NCI-H2227 treated with DMSO at 0.1 percent for 48 hours (cell line): Measurements from ENCODE around the gene KIF1A.

Experiments used
- DNase-seq: peaks from one replicate; lab custom pipeline; 2025; lab: John Stamatoyannopoulos, UW

Gene KIF1A

GRCh38 chr2:240735476-240735875 lies 84.5 kb downstream of the KIF1A start:
- DNase-seq = no peak

GRCh38 chr2:240734756-240735155 lies 85.3 kb downstream of the KIF1A start:
- DNase-seq = no peak

DNA sequence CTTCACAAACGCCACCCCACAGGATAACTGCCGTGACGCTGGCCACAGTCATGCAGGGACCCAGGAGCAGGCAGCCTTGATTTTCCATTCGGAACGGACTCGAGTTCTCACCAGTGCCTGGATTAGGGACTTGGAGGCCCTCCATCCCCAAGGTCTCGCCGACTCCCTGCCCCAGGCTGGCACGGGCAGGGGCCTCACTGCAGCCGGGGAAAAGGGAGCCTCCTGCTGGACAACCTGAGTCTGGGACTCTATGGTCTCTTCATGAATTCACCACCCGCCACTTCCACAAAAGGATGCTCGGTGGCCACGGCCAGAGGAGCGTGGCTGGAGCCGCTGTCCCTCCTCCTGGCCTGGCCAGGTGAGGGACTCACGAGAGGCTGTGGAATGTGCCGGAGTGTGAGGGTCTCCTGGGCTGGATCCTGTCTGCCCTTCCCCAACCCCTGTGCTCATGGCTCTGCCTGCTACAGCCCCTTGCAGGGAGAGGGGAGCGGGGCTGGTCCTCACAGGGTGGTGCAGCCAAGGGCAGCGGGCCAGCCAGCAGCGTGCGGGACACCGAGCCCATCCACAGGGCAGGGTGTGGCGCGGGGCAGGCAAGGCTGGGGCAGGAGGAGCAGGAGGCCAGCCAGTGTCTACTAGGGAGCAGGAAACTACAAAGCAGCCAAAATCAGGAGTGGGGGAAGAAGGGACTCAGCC lies 86.1 kb downstream of the KIF1A start:
- no peak for DNase-seq

DNA sequence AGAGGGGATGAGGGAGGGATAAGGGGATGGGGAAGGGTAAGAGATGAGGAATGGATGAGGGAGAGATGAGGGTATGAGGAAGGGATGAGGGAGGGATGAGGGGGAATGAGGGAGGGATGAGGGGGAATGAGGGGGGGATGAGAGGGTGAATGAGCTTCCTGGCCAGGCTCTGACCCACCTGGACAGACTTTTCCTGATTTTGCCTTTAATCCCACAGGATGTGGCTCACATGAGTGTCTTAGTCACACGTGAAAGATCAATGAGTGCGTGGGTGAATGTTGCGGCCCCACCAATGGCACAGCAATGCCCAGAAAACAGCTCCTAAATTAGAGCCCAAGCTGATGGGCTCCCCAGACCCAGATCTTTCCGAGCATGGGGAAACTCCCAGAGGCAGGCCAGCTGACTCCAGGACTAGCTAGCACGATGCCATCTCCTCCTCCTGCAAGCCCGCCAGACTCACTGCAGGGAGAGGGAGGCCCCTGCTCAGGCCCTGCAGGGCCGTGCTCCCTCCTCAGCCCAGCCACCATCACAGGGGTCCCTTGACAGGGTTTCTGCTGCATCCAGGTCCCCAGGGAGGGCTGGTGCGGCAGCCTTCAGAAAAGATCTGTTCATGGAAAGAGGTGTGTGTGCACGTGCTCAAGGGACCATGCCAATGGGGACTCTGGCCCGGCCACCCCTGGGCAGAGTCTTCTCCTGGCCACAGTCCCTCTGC lies 87.0 kb downstream of the KIF1A start:
- no peak for DNase-seq

- DNase-seq = no peak
Observed at GRCh38 chr2:240732184-240732583, 87.8 kb downstream of the KIF1A start.

DNA sequence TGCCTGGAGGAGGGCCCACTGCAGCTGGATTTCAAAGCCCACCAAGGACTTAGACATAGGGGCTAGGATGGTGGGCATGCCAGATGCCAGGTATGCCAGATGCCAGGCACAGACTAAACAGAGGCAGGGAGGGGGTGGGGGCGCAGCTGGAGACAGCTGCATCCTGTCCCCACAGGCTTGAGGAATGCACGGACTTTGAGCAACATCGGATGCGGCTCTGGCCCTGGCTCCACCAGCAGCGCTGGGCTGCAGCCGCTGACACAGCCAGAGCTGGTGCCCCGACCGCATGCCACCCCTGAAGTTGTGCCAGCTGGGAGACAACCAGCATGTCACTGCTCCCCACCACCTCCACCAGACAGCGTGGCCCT lies 88.9 kb downstream of the KIF1A start:
- DNase-seq = no peak

DNA sequence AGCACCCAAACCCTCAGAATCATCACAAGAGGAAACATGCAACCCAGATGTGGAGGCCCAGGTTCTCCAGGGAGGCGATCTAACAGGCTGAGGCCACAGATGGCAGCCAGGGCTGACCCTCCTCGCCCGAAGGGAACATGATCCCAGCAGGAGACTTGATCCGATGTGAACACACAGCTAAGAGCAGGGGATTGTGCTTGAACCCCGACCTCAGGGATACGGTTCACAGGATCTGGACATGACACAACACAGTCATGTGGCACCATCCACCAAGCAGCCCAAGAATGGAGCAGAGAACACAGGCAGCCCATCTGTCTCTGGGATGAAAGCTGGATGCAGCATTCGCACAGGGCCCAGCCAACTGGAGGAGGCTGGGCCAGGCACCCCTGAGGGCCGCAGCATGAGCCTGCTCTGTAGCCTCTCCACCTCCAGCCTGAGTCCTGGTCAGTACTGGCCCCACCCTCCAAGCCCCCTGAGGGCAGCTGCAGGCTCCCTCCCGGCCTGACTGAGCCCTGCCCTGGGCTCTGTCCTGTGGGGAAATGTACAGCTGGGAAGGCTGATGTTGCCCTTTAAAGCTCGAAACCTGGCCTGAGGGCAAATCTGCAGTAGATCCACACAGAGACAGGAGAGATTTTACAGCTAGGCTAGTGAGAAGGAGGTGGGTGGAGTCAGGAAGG lies 89.4 kb downstream of the KIF1A start:
- no peak for DNase-seq

GRCh38 chr2:240728827-240729226 lies 91.2 kb downstream of the KIF1A start:
- DNase-seq = no peak

- no peak for DNase-seq
Observed at GRCh38 chr2:240728361-240728760, 91.7 kb downstream of the KIF1A start.

GRCh38 chr2:240727913-240728312 lies 92.1 kb downstream of the KIF1A start:
- no peak for DNase-seq

DNA sequence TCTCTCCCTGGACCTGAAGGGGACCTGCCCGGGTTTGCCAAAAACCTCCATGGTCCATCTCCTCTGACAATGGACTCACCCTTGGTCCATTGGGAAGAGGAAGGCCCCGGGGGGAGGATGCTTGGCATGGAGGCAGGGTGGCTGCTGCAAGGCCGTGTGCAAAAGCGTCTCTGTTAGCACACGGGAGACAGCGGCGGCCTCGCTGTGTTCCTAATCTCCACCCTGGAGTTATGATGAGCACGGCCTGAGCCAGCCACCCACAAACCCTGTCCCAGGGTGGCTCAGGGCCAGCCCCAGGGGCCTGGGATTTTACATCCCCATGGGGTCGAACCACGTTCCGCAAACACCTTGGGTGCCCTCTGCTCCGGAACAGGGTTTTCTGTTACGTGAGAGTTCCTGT lies 92.6 kb downstream of the KIF1A start:
- DNase-seq = no peak

DNA sequence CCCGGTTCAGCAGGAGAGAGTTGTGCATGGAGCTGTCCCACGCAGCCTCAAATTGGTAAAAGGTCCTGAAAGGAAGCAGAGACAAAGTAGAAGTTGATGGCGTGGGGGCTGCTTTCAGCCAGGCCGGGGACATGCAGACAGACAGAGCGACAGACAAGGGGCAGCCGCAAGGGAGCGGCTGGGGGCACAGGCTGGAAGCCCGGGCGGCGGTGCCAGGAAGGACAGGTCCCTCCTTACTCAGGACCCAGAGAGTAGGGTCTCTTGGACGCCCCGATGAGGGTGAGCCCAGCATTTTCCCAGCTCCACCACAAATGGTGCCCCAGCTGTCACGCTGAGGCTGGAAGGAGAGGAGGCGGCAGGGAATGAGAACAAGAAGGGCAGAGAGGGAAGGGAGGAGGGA lies 93.1 kb downstream of the KIF1A start:
- DNase-seq = no peak

DNA sequence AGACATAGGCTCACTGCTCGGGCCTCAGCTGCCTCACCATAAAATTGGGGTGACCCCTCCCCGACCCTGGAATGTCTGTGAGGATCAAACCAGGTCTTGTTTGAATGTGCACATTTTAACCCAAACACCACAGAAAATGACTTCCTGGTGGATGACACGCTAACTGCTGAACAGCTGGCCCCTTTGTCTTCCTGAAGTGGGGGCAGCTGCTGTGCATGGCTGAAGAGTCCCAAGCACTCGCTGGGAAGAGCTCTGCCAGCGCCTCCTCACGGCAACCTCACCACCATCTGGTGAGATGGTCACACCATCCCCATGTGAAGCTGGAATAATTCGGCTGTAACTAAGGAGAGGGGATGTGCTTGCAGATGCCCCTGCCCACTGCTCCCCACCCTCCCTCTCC lies 94.3 kb downstream of the KIF1A start:
- DNase-seq = no peak

DNA sequence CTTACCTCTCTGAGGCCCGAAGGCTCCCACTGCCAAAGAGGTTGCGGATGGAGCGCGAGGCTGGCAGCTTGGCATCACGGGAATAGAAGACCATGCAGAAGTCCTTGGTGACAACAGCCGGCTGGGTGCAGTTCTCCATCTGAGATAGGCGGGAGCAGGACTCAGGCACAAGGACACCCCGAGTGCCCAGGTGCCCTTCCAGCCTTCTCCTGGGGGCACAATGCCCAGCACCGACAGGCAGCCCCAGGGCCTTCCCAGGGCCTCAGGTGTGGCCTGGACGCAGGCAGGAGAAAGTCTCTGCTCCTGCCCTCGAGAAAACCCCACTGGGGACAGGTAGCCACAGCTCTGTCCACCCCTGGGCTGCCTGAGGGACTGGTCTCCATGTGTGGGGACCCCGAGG lies 94.8 kb downstream of the KIF1A start:
- DNase-seq = no peak

- DNase-seq = no peak
Observed at GRCh38 chr2:240724431-240724830, 95.6 kb downstream of the KIF1A start.

DNA sequence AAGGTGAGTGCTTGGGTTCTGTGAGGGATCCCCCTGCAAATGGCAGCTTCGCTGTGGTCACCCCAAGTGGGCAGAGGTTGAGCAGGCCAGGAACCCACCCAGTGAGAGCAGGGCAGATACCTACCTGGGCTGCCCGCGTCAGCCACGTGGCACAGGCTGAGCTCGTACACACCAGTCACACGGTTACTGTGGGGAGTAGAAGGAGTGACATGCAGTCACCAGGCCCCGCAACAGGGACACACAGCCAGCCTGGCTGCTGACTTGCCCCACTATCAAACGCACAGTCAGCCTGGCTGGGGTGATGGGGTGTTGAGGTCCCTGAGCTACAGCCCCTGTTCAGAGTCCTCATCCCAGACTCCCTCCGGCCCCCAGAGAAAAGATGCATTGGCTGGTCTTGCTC lies 96.2 kb downstream of the KIF1A start:
- DNase-seq = no peak

GRCh38 chr2:240722796-240723735 lies 97.0 kb downstream of the KIF1A start:
- DNase-seq = no peak

DNA sequence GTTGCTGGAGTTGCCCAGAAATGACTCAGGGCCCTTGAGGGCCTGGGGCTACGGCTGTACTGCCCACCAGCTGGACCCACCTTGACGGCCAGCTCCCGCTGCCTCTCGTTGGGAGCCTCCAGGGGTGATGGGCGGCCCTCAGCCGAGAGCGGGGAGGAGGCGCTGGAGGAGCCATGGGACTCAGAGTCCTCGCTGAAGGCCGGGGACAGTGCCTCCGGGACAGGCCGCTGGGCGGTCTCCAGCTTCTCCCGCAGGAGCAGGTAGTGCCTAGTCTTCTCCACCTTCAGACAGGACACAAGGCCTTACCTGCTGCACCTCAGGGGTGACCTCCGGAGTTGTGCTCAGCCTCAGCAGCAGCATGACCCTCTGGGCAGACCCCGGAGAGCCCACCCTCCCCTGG lies 97.6 kb downstream of the KIF1A start:
- no peak for DNase-seq

GRCh38 chr2:240721596-240722180 lies 98.3 kb downstream of the KIF1A start:
- DNase-seq = no peak

- no peak for DNase-seq
Observed at GRCh38 chr2:240720686-240721595, 99.1 kb downstream of the KIF1A start.
